GM13976 (cell line): ENCODE results near the gene TMTC2.

Experiments used
- DNase-seq: peaks from one replicate; pipeline ENCODE4 v3.0.0; 2012; ENCODE audit warnings: low spot score
- in situ Hi-C: fragments of 300-500 bp; cut with MboI; formaldehyde crosslinking; loops from one replicate; pipeline ENCODE4 v1.12.0; 2022; ENCODE audit warnings: low sequenced_read_pairs, mixed read lengths, inconsistent platforms; ENCODE audit not compliant: unreplicated experiment
- TF ChIP-seq, protein P1 (sequence below): IDR thresholded peaks from 2 replicates; pipeline ENCODE4 v1.5.1; 2012; ENCODE audit warnings: borderline replicate concordance, mild to moderate bottlenecking; ENCODE audit not compliant: insufficient read depth; ENCODE audit errors: extremely low read depth, missing control alignments, control extremely low read depth

TMTC2 gene

DNA sequence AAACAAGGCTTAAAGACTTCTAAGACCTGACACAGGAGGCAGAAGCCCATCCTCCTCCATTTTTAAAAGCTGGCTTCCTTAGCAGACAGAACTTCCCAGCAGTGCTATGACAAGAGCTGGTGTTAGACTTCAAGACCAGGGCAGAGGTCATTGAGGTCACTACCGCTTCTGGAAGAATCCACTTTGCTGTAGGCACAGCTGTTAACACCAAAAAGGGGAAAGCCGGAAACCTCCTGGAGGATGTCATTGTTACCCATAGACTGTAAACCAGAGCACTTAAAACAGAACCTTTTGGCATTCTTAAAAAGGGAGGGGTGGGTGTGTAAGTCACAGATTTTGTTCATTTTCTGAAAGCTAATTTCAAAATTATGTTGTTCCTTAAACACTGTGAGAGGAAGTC lies 445.7 kb downstream of the TMTC2 start:
- in situ Hi-C loops, result no loop called here
- TF ChIP-seq, protein P1, sequence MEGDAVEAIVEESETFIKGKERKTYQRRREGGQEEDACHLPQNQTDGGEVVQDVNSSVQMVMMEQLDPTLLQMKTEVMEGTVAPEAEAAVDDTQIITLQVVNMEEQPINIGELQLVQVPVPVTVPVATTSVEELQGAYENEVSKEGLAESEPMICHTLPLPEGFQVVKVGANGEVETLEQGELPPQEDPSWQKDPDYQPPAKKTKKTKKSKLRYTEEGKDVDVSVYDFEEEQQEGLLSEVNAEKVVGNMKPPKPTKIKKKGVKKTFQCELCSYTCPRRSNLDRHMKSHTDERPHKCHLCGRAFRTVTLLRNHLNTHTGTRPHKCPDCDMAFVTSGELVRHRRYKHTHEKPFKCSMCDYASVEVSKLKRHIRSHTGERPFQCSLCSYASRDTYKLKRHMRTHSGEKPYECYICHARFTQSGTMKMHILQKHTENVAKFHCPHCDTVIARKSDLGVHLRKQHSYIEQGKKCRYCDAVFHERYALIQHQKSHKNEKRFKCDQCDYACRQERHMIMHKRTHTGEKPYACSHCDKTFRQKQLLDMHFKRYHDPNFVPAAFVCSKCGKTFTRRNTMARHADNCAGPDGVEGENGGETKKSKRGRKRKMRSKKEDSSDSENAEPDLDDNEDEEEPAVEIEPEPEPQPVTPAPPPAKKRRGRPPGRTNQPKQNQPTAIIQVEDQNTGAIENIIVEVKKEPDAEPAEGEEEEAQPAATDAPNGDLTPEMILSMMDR, result no peak
- DNase-seq, result no peak

DNA sequence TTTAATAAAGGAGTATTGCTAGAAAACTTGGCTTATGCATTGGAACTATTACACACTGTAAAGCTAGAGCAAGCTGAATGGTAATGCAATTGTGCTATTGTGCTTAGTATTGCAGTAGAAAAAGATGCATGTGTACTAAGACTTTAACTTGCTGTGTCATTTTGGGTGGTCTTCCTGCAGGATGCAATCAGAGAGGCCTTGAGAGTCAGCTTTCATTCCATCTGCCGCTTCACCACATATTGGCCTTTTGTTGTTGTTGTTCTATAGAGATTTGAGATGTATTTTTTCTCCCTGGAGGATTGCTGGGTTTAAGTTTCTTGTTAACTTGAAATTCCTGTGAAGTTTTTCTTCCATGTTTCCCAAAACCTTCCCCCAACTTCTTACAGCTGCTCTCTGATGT lies 449.7 kb downstream of the TMTC2 start:
- DNase-seq, result no peak
- TF ChIP-seq, protein P1, result no peak
- in situ Hi-C loops, result no loop called here

DNA sequence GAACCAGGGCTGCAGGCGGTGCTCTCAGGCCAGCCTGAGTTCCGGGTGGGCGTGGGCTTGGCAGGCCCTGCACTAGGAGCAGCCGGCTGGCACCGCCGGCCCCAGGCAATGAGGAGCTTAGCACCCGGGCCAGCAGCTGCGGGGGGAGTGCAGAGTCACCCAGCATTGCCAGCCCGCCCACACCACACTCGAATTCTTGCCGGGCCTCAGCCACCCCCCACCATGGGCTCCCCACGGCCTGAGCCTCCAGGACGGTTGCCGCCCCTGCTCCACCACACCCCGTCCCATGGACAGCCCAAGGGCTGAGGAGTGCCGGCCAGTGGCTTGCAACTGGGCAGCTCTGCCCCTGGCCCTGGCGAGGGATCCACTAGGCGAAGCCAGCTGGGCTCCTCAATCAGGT lies 453.4 kb downstream of the TMTC2 start:
- in situ Hi-C loops, result no loop called here
- TF ChIP-seq, protein P1, result no peak
- DNase-seq, result no peak

DNA sequence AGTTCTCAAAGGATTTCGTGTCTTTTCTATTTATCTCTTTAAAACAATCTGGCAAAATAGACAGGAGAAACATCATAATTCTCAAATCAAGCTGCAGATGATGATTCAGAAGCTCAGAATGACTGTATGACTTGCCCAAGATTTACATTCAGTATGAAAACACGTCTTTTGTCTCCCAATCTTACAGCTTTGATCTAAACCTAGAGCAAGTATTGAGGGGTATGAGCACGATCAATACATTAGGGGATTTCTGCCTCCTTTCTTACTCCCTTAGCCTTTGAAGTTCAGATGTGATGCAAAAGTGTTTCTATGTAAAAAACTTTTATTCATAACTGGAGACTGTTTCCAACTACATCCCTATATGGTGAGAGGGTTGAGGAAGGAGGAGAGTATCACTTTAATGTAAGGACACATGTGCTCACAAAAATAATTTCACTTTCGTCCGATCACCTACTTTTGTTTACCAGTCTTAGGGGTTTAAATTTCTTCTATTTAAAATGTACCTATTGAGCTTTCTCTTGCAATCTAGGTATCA lies 454.8 kb downstream of the TMTC2 start:
- DNase-seq, result no peak
- TF ChIP-seq, protein P1, result no peak
- in situ Hi-C loops, result no loop called here

DNA sequence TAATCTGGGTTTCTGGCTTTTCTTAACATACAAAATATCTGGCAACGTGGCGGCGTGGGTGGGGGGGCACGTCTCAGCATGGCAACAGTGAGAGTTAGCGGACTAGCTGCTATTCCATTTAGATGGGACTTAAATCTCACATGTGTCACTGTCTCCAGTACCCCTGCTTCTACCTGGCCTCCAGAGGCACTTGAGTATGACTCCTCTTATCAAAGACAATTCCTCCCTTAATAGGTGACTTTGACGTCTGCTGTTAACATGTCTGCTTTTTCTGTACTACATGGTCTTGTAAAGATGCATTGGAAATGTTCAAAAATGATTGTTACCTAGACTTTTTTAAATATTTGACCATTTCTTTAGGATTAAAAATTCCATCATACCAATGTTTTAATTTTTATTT lies 456.2 kb downstream of the TMTC2 start:
- no peak for DNase-seq
- in situ Hi-C loops, result no loop called here
- TF ChIP-seq, protein P1, result no peak

DNA sequence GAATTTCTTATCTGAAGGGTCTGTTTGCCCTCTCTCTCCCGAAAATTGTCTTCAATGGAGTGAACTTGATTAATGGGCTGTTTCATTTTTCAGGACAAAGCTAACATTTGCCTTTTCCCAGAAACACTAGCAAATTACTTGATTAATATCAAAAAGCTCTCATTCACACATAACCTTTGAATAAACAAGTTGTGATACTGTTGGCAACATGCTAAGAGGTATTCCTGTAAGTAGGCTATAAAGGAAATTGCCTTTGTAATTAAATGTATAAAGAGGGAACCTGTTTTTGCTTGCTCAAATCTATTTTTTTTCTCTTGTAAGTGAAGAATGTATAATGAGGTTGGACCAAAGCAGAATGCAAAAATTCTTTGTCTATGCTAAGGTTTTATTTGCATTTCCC lies 457.2 kb downstream of the TMTC2 start:
- TF ChIP-seq, protein P1, result no peak

More for the DNA sequence above, 457.2 kb downstream of the TMTC2 start:
- in situ Hi-C loops, result no loop called here
- DNase-seq, result no peak
